Endometrium (tissue), 2 donors: ENCODE data around the gene RGS7.

Source experiments
- FAIRE-seq: peaks from 2 replicates; lab custom pipeline; 2012; peaks lifted over from hg19 to GRCh38; lab: Jason Lieb, UNC
- donor health status: control.
- donor health status: control.

The RGS7 gene

GRCh38 chr1:241079047-241079446 lies 278.0 kb downstream of the RGS7 start:
- no peak for FAIRE-seq

DNA sequence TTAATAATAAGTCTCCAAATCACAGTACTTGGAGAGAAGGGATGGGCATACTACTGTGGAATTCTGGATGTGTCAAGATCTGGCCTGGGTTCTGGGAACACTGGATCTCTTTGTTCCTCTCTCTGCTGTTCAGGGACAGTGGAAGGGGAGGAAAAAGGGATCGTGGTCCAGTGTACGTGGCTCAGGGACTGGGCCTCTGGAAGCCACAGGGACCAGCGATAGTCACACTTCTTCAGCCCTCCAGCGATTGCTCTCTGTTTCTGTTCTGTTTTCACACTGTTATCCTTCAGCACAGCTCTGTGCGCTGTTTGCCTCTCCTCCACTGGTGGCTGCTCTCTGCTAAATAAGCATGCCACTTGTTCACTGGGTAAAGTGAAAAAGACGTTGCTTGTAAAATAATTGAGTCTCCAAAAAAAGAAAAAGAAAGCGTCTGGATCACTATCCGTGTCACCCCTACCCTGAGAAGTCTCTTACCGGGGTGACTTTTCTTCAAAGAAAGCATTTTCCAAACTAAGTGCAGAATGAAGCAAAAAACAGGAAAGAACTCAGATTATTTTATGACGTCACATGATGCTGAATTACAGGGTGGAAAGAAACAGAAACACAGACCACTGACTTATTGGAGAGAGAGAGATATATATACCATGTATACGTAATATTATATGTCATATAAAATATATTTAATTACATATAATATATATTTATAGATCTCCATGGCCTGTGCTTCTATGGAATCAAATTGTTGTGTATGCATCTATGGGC lies 279.4 kb downstream of the RGS7 start:
- no peak for FAIRE-seq

GRCh38 chr1:241074507-241074906 lies 282.5 kb downstream of the RGS7 start:
- no peak for FAIRE-seq

GRCh38 chr1:241068359-241068758 lies 288.6 kb downstream of the RGS7 start:
- FAIRE-seq: no peak

GRCh38 chr1:241063276-241063675 lies 293.7 kb downstream of the RGS7 start:
- FAIRE-seq: no peak

GRCh38 chr1:241061062-241061461 lies 295.9 kb downstream of the RGS7 start:
- no peak for FAIRE-seq

DNA sequence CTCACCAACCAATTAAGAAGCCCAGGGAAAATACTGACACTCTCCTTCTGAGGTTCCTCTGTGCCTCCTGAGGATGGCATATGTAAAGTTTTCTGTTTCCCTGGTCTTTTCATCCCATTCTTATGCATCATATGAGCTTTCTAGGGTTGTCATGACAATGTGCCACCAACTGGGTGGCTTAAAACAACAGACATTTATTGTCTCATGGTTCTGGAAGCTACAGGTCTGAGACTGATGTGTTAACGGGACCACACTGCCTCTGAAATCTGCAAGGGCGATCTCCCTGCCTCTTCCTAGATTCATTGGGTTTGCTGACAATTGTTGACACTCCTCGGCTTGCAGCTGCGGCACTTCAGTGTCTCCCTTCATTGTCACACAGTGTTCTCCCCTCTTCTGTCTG lies 308.4 kb downstream of the RGS7 start:
- FAIRE-seq: no peak

GRCh38 chr1:241045659-241046058 lies 311.3 kb downstream of the RGS7 start:
- no peak for FAIRE-seq

GRCh38 chr1:241034203-241034936 lies 322.6 kb downstream of the RGS7 start:
- no peak for FAIRE-seq

- no peak for FAIRE-seq
These were observed 332.2 kb downstream of the RGS7 start for GRCh38 chr1:241024834-241025233.

- no peak for FAIRE-seq
These were observed 334.6 kb downstream of the RGS7 start for GRCh38 chr1:241022366-241022765.

DNA sequence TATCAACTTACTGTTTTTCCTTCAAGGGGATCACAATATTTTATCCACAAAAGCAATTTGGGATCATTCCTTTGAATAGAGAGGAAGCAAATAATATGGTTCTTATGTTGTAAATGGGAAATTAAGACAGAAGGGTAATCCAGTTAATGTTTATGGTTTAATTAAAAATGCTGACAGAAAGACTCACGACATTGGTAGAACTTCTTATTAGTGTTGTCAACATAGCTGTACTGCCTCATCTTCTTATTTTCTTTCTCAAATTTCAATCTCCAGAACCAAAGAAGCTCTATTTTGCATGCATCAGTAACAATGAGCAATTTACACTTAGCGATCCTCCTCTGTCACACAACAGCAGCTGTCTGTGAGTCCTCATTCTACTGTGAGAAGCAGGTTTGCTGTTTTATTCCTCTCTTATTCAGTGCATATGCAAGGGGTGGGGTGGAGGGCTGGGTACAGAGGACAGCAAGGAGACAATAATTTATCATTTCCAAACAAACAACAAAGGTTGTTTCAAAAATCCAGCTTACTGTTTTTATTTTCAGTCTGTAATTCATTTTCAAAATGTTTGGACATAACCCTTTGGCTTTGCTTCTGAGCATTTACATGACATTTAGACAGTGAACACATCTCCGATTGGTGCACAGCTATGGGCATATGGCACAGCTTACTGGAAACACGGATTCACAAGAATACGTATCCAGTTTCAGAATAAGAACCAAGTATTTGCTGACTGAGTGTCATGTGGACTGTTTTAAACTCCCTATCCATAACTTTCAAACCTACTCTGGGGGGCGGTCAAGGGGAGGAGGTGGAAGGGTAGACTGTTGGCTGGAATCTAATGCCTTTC lies 335.9 kb downstream of the RGS7 start:
- no peak for FAIRE-seq

- FAIRE-seq: no peak
These were observed 344.2 kb downstream of the RGS7 start for GRCh38 chr1:241012708-241013340.

DNA sequence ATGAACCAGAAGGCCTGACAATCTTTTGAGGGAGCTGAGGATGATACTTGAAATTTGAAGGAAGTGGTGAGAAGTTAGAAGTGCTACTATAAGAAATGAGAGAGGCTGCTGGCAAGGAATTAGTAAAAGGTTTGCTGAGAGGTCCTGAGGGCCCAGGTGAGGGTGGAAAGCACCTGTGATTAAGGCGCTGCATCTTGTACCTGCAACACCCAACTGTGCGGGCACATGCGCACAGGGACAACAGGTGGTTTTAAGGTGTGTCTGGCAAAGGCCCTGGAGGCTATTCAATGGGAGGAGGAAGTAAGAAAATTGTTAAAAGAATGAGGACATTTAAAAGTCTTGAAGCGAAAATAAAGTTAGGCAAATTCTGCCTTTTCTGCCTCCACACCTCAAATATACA lies 349.3 kb downstream of the RGS7 start:
- FAIRE-seq: no peak

DNA sequence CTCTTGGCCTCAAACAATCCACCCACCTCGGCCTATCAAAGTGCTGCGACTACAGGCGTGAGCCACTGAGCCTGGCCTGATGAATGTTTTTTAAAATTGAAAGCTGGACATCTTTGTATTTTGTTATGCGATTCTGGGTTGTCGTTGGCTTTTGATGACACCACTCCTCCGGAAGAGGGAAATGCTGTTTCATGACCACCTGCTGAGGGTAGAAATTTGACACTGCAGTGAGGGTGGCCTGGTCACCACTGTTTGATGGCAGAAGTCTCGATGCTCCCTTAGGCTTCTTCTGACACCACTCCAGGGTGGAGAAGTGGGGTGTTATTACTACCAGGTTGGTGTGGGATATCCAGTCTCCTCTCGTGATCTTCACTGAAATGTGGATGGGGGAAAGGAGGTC lies 357.2 kb downstream of the RGS7 start:
- no peak for FAIRE-seq

- no peak for FAIRE-seq
These were observed 358.5 kb downstream of the RGS7 start for GRCh38 chr1:240998441-240999015.

DNA sequence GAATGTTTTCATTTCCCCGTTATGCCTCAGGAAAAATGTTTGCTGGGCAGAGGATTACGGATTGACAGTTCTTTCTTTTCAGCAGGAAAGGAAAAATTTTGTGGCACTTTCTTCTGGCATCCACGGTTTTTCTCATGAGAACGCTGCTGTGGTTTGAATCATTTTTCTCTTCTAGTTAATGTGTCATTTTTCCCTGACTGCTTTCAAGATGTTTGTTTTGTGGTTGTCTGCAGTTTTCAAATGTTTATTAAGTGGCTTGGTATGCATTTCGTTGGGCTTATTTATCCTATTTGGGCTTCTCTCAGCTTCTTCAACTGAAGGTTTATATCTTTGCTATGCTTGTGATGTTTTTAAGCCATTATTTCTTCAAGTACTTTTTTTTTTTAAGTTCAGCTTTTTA lies 359.0 kb downstream of the RGS7 start:
- FAIRE-seq: no peak

- no peak for FAIRE-seq
These were observed 364.0 kb downstream of the RGS7 start for GRCh38 chr1:240993004-240993403.

DNA sequence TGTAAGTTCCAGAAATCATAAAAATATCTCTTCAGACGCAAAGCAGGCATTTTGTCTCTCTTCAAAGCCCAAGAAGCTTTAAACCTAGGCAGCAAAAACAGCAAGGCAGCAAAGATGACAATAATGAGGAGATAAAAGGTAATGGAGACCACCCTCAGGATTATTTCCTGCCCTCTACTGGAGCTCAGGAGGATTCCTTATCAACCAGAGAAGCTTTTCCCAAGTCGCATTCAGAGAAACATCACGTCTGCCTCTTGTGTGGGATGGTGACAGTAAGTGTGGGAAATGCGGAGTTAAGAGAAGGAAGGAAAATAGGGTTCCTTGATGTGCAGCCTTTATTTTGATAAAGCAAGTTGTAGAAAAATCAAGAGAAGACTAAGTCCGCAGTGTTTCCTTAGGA lies 365.8 kb downstream of the RGS7 start:
- FAIRE-seq: no peak

GRCh38 chr1:240987928-240988327 lies 369.1 kb downstream of the RGS7 start:
- no peak for FAIRE-seq

GRCh38 chr1:240985081-240985480 lies 371.9 kb downstream of the RGS7 start:
- FAIRE-seq: no peak

GRCh38 chr1:240980342-240980741 lies 376.7 kb downstream of the RGS7 start:
- FAIRE-seq: no peak
